Hair follicle dermal papilla cell (primary cell): ENCODE results near the gene ZNF607. TPM values are rescaled to one million over a fixed set of nuclear protein-coding genes. Genes with fewer than 3 reads are reported as not detected.

ENCODE experiments used
- small RNA-seq: library from RNA; depleted of rRNA; stranded (forward); fragments of <200 nt; gene quantifications from one replicate; pipeline ENCODE3, GENCODE V24; 2012
- total RNA-seq: library from RNA; depleted of rRNA; stranded (reverse); fragments of >200 nt; gene quantifications from 2 replicates; pipeline ENCODE4 v1.2.3, GENCODE V29; 2012

The ZNF607 gene
- total RNA-seq, result 3.4 and 3.7 TPM in 2 replicates

GRCh38 chr19:37719111-37719926 lies at the start of gene ZNF607:
TSS of gene ZNF607 (minus strand) at chr19:37719761. CDS start at chr19:37711618, 8,143 bp downstream.

GRCh38 chr19:37655301-37655688 lies 64.3 kb downstream of the ZNF607 start, which contains the start of gene ZFP30:
TSS of gene ZFP30 (minus strand) at chr19:37655465. CDS start at chr19:37647822, 7,643 bp downstream.

Small RNA genes lying within 50 kb of the gene (small RNA-seq; reads per million reads assigned to genes)
- gene SELENOKP1, result not detected

Other genes with a start within 250 kb of the ZNF607 start
- gene ZNF793, start 212.8 kb downstream of the ZNF607 start, total RNA-seq, result 2.8 and 5.0 TPM in 2 replicates
- gene ZNF571, start 125.0 kb downstream of the ZNF607 start, total RNA-seq, result 2.4 and 2.9 TPM in 2 replicates
- gene ZNF540, start 124.9 kb downstream of the ZNF607 start, total RNA-seq, result 0.49 TPM in 2 replicates
- 11.5 and 20.3 TPM in 2 replicates for gene ZFP30, start 64.3 kb downstream of the ZNF607 start, total RNA-seq
- 7.9 and 22.9 TPM in 2 replicates for gene ZNF573, start 59.8 kb upstream of the ZNF607 start, total RNA-seq
- gene WDR87, start 186.8 kb upstream of the ZNF607 start, total RNA-seq, result under 0.01 TPM in 1 of 2 replicates, not detected in the other
- gene SIPA1L3, start 187.4 kb upstream of the ZNF607 start, total RNA-seq, result 12.7 and 14.0 TPM in 2 replicates